Measurements from ENCODE around the gene FTSJ3. TPM values are rescaled to one million over a fixed set of nuclear protein-coding genes. Genes with fewer than 3 reads are reported as not detected.
"Not testable (repeated sequence)": the region's sequence is repeated elsewhere in the genome, so short reads cannot be mapped to it uniquely, and the experiment has no call there.

Gene FTSJ3
- total RNA-seq, 2 experiments from 2014 or later, result 47.6 to 51.1 TPM

DNA sequence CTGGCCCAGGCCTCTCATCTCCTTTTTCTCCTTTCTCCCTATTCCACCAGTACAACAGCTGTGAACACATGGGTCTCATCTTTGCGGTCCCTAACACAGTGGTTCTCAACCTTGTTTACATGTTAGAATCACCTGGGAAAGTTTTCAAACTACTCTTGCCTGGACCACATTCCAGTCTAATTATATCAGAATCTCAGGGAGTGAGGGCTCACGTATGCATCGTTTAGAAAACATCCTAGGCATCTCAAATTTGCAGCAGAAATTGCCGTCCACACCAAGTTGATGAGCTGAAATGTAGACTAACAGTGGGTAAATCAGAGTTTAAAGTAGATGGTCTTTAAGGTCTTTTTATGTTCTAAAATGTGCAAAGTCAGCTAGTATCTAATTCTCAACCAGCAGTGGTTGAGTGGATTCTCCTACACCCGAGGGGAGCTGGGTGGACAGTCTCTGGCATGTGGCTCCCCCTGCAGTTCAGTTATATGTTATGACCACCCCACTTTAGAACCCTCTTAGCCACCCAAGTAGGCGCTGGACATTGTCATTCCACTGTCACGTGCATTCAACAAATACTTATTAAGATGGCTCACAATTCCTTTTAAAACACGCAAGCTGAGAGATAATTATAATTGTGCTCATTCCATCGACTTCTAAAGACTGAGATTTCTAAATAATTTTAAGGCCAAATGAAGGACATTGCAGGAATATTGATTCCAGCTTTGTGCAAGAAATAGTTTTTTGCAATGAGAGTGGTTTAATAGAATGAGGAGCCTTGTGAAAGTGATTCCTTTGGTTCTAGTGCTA lies 42.2 kb upstream of the FTSJ3 start:
- H3K4me1 ChIP-seq (ENCODE audit: insufficient read depth, low read length); H3K36me3 Mint-ChIP-seq (ENCODE audit: low read depth); H3K36me3 ChIP-seq (ENCODE audit: insufficient read depth, low read length); DNase-seq; H3K27ac Mint-ChIP-seq; ATAC-seq (ENCODE audit: poor library complexity); POLR2A ChIA-PET; H3K9me3 ChIP-seq (ENCODE audit: control insufficient read depth in 1 of 2, insufficient read depth in 1 of 2, low read length in 2 of 2); H3K4me3 ChIP-seq (ENCODE audit: low read length); intact Hi-C loops (cut with DNase I, micrococcal nuclease); H3K27me3 Mint-ChIP-seq; H3K27me3 ChIP-seq (ENCODE audit: control insufficient read depth in 1 of 2, insufficient read depth in 2 of 2, low read length in 2 of 2); H3K9me3 Mint-ChIP-seq; H3K4me3 Mint-ChIP-seq; H3K27ac ChIP-seq (ENCODE audit: low read depth in 1 of 2, low read length in 2 of 2); H3K4me1 Mint-ChIP-seq (ENCODE audit: low read depth): not testable (repeated sequence)
- CTCF ChIA-PET, result interaction anchor here (1.0 kb wide), 1 partner anchor 21 kb away, joined by 3 read pairs; no protein-coding TSS in a partner anchor

DNA sequence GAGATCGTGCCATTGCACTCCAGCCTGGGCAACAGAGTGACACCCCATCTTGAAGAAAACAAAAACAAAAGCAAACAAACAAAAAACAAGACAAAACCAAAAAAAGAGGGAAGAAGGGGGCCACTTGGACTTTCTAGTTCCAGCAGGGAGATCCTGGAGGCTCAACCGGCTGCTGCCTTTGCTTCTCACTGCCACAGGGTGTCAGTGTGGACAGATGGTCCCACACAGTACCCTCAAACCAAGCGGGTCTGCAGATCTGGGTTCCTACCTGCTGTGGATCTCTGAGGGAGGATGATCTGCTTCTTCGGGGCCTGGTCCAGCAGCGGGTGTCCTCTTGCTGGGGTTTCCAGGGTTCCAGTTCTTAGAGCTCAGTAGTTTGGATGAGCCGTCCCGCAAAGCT lies 39.2 kb upstream of the FTSJ3 start:
- H3K36me3 Mint-ChIP-seq (ENCODE audit: low read depth); ATAC-seq (ENCODE audit: poor library complexity); intact Hi-C loops (cut with DNase I, micrococcal nuclease); H3K4me1 Mint-ChIP-seq (ENCODE audit: low read depth); DNase-seq; H3K27ac Mint-ChIP-seq; H3K9me3 Mint-ChIP-seq; H3K9me3 ChIP-seq (ENCODE audit: control insufficient read depth in 1 of 2, insufficient read depth in 1 of 2, low read length in 2 of 2); H3K27me3 ChIP-seq (ENCODE audit: control insufficient read depth in 1 of 2, insufficient read depth in 2 of 2, low read length in 2 of 2); H3K4me3 ChIP-seq (ENCODE audit: low read length); H3K4me3 Mint-ChIP-seq; H3K36me3 ChIP-seq (ENCODE audit: insufficient read depth, low read length); H3K27ac ChIP-seq (ENCODE audit: low read depth in 1 of 2, low read length in 2 of 2); H3K27me3 Mint-ChIP-seq; H3K4me1 ChIP-seq (ENCODE audit: insufficient read depth, low read length): not testable (repeated sequence)
- ChIA-PET POLR2A (interaction anchor here (0.7 to 1.2 kb wide), 3 partner anchors 18 to 169 kb away, joined by 3 to 4 read pairs (median 3); no protein-coding TSS in a partner anchor), CTCF (interaction anchor here (0.9 to 1.3 kb wide), 2 partner anchors 12 to 20 kb away, joined by 3 to 5 read pairs; no protein-coding TSS in a partner anchor)

DNA sequence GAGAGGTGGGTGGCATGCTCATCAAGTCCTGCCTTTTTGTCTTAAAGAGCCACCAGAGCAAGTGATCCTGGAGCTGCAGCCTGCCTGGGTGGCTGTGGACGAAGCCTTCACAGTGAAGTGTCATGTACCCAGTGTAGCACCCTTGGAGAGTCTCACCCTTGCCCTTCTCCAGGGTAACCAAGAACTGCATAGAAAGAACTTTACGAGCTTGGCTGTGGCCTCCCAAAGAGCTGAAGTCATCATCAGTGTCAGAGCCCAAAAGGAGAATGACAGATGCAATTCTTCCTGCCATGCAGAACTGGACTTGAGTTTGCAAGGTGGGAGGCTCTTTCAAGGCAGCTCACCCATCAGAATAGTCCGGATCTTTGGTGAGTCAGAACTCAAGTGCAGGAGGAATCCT lies 31.8 kb upstream of the FTSJ3 start:
- no peaks in the 10 kb centered on the region for H3K4me1 Mint-ChIP-seq (ENCODE audit: low read depth)
- CTCF ChIA-PET, result no interaction called here
- no peaks in the 10 kb centered on the region for H3K27me3 Mint-ChIP-seq
- H3K27me3 ChIP-seq (ENCODE audit: control insufficient read depth in 1 of 2, insufficient read depth in 2 of 2, low read length in 2 of 2), result peaks cover 0 to 2% of the 10 kb centered on the region in 2 experiments
- H3K4me1 ChIP-seq (ENCODE audit: insufficient read depth, low read length), result no peaks in the 10 kb centered on the region
- no peaks in the 10 kb centered on the region for H3K36me3 ChIP-seq (ENCODE audit: insufficient read depth, low read length)
- H3K4me3 ChIP-seq (ENCODE audit: low read length), result no peak overlapping the region
- POLR2A ChIA-PET, result no interaction called here
- ATAC-seq (ENCODE audit: poor library complexity) (no peak), DNase-seq (no peak)
- H3K27ac ChIP-seq (ENCODE audit: low read depth in 1 of 2, low read length in 2 of 2), result no peak overlapping the region
- H3K36me3 Mint-ChIP-seq (ENCODE audit: low read depth), result no peaks in the 10 kb centered on the region
- H3K9me3 ChIP-seq (ENCODE audit: control insufficient read depth in 1 of 2, insufficient read depth in 1 of 2, low read length in 2 of 2), result no peaks in the 10 kb centered on the region
- H3K27ac Mint-ChIP-seq, result no peak overlapping the region
- TF ChIP-seq, protein P1, sequence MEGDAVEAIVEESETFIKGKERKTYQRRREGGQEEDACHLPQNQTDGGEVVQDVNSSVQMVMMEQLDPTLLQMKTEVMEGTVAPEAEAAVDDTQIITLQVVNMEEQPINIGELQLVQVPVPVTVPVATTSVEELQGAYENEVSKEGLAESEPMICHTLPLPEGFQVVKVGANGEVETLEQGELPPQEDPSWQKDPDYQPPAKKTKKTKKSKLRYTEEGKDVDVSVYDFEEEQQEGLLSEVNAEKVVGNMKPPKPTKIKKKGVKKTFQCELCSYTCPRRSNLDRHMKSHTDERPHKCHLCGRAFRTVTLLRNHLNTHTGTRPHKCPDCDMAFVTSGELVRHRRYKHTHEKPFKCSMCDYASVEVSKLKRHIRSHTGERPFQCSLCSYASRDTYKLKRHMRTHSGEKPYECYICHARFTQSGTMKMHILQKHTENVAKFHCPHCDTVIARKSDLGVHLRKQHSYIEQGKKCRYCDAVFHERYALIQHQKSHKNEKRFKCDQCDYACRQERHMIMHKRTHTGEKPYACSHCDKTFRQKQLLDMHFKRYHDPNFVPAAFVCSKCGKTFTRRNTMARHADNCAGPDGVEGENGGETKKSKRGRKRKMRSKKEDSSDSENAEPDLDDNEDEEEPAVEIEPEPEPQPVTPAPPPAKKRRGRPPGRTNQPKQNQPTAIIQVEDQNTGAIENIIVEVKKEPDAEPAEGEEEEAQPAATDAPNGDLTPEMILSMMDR (IDR thresholded peaks at IDR 0.05), result no peak
- intact Hi-C loops (cut with DNase I, micrococcal nuclease), result no loop called here
- no peak overlapping the region for H3K4me3 Mint-ChIP-seq
- H3K9me3 Mint-ChIP-seq, result no peaks in the 10 kb centered on the region

DNA sequence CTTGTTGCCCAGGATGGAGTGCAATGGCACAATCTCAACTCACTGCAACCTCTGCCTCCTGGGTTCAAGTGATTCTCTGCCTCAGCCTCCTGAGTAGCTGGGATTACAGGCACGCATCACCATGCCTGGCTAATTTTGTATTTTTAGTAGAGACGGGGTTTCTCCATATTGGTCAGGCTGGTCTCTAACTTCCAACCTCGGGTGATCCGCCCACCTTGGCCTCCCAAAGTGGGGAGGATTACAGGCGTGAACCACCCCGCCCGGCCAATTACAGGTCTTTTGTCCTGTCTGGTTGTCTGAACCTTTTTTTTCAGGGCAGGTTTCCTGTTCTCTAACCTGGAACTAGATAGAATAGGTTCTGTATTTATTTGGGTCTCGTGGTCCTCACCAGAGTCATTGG lies 29.0 kb upstream of the FTSJ3 start:
- H3K4me3 ChIP-seq (ENCODE audit: low read length); H3K36me3 ChIP-seq (ENCODE audit: insufficient read depth, low read length); H3K4me1 ChIP-seq (ENCODE audit: insufficient read depth, low read length); H3K9me3 ChIP-seq (ENCODE audit: control insufficient read depth in 1 of 2, insufficient read depth in 1 of 2, low read length in 2 of 2); H3K9me3 Mint-ChIP-seq; intact Hi-C loops (cut with DNase I, micrococcal nuclease); CTCF ChIA-PET; H3K27ac ChIP-seq (ENCODE audit: low read depth in 1 of 2, low read length in 2 of 2); H3K4me3 Mint-ChIP-seq; H3K4me1 Mint-ChIP-seq (ENCODE audit: low read depth); POLR2A ChIA-PET; H3K27ac Mint-ChIP-seq; H3K36me3 Mint-ChIP-seq (ENCODE audit: low read depth); H3K27me3 ChIP-seq (ENCODE audit: control insufficient read depth in 1 of 2, insufficient read depth in 2 of 2, low read length in 2 of 2); H3K27me3 Mint-ChIP-seq; DNase-seq; ATAC-seq (ENCODE audit: poor library complexity): not testable (repeated sequence)

All from CD4-positive, alpha-beta T cell (primary cell).